HG02970 (cell line): Measurements from ENCODE around the gene UNKL.

Source experiments
- ATAC-seq: cut with Tn5 transposase; IDR thresholded peaks from one replicate; pipeline ENCODE4 v1.9.1; 2021; ENCODE audit warnings: mild to moderate bottlenecking, moderate library complexity, moderate number of reproducible peaks; ENCODE audit not compliant: unreplicated experiment, low FRiP score

UNKL gene

GRCh38 chr16:1379304-1380076 is 35.0 kb downstream of the UNKL start:
- peak; percentile 55 for ATAC-seq

DNA sequence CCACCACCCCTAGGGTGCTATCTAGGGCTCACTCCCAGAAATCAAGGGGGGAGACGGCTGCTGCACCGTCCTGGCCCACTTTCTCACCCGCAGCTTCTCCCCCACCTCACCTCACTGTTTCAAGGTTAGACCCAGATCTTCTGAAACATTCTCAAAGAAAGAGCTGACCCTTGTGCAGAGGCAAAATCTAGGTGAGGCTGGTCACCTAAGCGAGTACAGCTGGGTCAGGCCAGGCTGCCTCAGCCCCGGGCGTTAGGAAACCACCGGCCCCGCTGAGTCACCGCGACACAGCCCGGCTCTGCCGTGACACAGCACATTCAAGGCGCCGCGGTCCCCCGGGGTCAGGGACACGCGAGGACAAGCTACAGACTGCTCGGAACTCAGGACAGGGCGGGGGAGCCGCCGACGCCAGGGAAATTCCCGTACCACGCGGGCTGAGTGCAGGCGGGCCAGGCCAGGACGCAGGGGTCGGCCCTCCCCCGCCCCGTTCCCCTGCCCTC is 35.6 kb downstream of the UNKL start:
- ATAC-seq = peak; percentile 37

- no peak for ATAC-seq
These were observed 36.3 kb downstream of the UNKL start for GRCh38 chr16:1378087-1378803.

DNA sequence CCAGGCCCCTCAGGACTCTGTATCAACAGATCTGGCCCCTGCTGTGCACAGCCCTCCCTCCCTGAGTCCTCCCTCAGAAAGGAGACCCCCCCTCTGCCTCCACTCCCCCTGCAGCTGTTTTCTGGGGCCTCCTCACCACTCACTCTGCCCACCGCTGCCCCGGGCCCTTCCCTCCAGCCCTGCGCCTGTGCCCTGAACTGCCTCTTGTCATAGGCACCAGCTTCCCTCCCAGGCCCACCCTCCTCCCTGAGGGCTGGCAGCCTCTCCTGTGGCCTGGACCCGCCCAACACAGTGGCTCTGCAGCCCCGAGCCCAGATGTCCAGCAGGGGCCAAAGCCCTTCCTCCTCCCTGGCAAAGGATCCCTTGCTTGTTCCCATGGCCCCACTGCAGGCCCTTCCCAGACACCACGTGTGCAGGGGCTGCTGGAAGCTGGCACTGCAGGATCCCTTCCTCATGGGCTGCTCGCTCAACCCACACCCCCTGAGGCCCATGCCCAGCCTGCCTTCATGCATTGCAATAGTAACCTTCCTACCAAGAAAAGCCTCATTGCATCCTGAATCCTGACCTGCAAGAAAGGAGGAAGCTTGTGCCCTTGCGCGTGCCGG is 37.0 kb downstream of the UNKL start:
- ATAC-seq = no peak

GRCh38 chr16:1375741-1376410 is 38.6 kb downstream of the UNKL start:
- no peak for ATAC-seq

DNA sequence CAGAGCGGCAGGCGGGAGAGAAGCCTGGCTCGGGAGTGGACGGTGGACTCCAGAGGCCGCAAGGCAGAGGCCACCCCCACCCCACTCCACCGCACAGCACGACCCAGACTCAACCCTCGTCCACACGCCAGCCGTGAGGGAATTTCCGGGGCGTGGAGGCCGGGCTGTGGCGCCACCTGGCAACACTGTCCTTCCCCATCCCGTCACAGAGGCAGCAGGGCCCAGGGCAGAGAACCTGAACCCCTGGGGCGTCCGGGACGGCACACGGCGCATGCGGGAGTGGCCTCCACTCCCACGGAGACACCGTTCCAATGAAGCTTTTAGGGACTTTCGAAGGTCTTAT is 39.2 kb downstream of the UNKL start:
- no peak for ATAC-seq

DNA sequence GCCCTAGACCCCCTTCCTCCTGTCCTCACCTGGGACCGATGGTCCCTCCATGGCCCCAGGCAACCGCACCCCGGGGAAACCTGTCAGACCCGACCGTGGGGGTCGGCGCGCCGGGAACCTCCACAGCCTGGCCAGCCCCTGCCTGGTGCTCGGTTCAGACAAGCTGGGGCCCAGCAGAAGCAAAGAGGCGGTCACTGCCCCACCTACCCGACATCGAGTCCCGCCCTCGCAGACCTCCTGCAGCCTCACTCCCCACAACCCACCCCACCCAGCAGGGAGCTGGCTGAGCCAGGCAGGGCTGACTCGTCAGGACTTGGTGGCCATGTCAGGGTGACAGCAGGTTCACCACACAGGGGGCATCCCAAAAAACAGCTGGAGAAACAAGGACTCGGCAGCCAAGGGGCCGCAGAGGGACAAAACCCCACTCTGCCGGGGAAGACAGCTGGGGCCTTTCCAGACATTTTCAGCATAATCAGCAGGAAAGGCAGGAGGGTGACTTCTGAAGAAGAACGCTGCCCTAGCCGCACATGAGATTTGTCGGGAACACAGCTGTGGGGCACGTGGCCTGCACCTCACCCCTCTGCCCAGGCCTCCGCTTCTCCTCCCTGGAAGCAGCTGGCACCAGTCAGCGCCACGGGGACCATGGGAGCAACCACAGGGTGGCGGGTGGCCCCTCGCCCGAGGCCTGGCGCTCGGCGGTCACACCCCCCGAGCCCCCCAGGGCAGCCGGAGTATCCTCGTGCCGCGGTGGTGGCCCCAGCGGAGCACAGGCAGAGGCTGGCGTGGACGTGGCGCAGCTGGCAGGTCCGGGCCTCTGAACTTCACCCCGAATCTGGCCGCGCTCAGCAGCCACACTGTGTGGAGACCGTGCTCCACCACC is 39.8 kb downstream of the UNKL start:
- ATAC-seq = no peak

DNA sequence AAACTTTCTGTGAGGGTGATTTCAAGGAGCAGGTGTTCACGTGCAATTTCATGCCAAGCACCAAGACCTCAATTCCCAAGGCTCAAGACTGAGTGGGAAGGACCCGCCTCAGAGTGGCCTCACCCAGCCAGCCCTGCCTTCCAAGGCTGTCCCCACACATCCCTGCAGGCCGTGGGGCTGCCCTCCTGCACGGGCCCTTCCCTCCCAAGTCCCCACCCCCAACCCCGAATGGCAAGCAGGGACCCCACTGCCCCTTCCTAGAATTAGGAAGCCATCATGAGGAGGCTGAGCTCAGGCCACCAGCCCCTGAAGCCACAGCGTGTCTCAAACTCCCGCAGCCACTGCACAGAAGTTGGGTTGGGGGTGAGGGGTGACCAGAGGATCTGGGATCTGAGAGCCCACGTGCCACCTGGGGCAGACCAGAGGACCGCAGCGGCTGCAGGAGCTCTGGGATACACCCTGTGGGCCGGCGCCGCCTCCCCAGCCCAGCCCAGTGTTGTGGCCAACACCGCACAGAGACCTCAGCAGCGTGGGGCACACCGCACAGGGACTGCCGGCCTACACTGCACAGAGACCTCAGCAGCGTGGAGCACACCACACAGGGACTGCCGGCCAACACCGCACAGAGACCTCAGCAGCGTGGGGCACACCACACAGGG is 42.1 kb downstream of the UNKL start:
- no peak for ATAC-seq

- no peak for ATAC-seq
These were observed 43.2 kb downstream of the UNKL start for GRCh38 chr16:1371054-1371978.

- no peak for ATAC-seq
These were observed 46.9 kb downstream of the UNKL start for GRCh38 chr16:1367486-1368174.

GRCh38 chr16:1366712-1367299 is 47.7 kb downstream of the UNKL start:
- no peak for ATAC-seq

DNA sequence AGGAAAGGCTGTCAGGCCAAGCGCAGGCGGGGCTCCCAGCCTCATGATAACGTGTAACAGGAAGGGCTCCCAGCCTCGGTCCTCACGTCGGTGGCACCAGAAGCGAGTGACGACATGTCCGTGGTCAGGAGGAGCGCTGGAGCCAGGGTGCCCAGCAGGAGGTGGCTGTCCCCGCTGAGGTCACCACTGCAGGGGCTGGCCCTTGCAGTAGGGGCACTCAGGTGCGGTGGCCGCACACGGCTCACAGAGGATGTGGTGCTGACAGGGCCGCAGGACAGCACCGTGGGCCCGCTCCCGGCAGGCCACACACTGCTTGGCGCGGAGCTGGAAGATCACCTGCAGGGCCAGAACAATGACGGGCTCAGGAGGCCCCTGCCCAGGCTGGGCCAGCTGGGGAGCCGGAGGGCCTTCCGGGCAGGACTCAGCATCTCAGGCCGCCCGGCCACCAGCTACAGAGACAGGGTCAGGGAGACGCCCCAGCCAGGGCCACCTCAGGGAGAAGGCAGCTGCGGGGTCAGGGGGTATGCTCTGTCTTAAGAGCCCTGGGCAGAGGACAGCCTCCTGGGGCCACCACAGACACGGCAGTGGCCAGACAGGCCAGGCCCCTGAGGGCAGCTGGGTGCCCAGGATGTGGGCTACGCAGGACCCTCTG is 48.3 kb downstream of the UNKL start:
- ATAC-seq = no peak

GRCh38 chr16:1364510-1364909 is 50.0 kb downstream of the UNKL start:
- no peak for ATAC-seq

GRCh38 chr16:1363501-1364041 is 50.9 kb downstream of the UNKL start:
- ATAC-seq = no peak

GRCh38 chr16:1362807-1363206 is 51.7 kb downstream of the UNKL start:
- ATAC-seq = no peak

DNA sequence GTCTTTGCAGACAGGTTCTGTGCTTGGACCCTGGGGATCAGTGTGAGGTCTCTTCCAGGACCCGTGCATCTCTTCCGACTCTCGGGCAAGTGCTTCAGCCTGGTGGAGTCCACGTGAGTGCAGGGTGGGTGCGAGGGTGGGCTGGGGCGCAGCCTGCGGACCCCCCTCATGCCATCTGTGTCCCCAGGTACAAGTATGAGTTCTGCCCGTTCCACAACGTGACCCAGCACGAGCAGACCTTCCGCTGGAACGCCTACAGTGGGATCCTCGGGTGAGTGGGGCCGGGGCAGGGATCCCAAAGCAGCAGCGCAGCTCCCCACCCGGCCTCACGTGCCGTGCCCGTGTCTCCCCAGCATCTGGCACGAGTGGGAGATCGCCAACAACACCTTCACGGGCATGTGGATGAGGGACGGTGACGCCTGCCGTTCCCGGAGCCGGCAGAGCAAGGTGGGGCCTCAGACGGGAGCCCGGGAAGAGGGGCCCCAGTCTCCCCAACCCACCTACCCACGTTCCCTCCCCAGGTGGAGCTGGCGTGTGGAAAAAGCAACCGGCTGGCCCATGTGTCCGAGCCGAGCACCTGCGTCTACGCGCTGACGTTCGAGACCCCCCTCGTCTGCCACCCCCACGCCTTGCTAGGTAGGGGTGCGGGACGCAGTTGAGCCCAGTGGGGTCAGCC is 52.7 kb downstream of the UNKL start:
- no peak for ATAC-seq
